Measurements from ENCODE around the gene ATP6V1E1. TPM values are rescaled to one million over a fixed set of nuclear protein-coding genes. Genes with fewer than 3 reads are reported as not detected.

The ATP6V1E1 gene
- total RNA-seq, 1 experiment from 2014 or later: 89.2 TPM

GRCh38 chr22:17601031-17601430, 27.5 kb downstream of the ATP6V1E1 start:
- H4K5ac ChIP-seq (ENCODE audit: insufficient read length, low read depth, low read length): no peak overlapping the region
- H2AK5ac ChIP-seq (ENCODE audit: insufficient read length, low read length): no peak overlapping the region
- H4K20me1 ChIP-seq (ENCODE audit: control insufficient read depth, insufficient read depth, insufficient read length): no peaks in the 10 kb centered on the region
- no peak overlapping the region for H3K4me2 ChIP-seq (ENCODE audit: insufficient read depth, insufficient read length, low read length)
- H4K8ac ChIP-seq (replicated peaks; ENCODE audit: insufficient read length, low read depth, low read length): no peak overlapping the region
- H2BK5ac ChIP-seq (ENCODE audit: insufficient read length, low read length): no peak overlapping the region
- no peak overlapping the region for H2BK20ac ChIP-seq (ENCODE audit: low read depth, low read length, poor library complexity, severe bottlenecking)
- no peak for TF ChIP-seq CTCF (conservative IDR thresholded peaks at IDR 0.05)
- no peak overlapping the region for H2BK120ac ChIP-seq (ENCODE audit: low read depth, low read length, poor library complexity, severe bottlenecking)
- H3K14ac ChIP-seq (ENCODE audit: insufficient read depth, low read length): no peak overlapping the region
- no peaks in the 10 kb centered on the region for H3K79me1 ChIP-seq (ENCODE audit: insufficient read depth, low read depth, low read length, poor library complexity, severe bottlenecking)
- H3K4me1 ChIP-seq (ENCODE audit: insufficient read depth, low read length): no peaks in the 10 kb centered on the region
- Mint-ChIP-seq H3K9me3 (no peaks in the 10 kb centered on the region), H3K27me3 (ENCODE audit: low read depth) (no peaks in the 10 kb centered on the region), H3K4me1 (no peaks in the 10 kb centered on the region), H3K4me3 (no peak overlapping the region), H3K27ac (0 out of 7 replicates have a peak overlapping the region, but pooled peaks of 1 of the 3 experiments have one; percentile 18), H3K36me3 (ENCODE audit: insufficient read depth in 1 of 3, low read depth in 3 of 3) (peaks cover 23 to 54% (median 50%) of the 10 kb centered on the region in 3 experiments)
- no peak overlapping the region for H2BK12ac ChIP-seq (ENCODE audit: insufficient read length, low read depth, low read length)
- no peak overlapping the region for H3K27ac ChIP-seq (ENCODE audit: insufficient read length, low read depth, low read length)
- H2AFZ ChIP-seq (ENCODE audit: low read length): no peak overlapping the region
- no peaks in the 10 kb centered on the region for H3K79me2 ChIP-seq (ENCODE audit: insufficient read depth, low read length)
- DNase-seq: no peak
- no peaks in the 10 kb centered on the region for H3K27me3 ChIP-seq (ENCODE audit: insufficient read depth, low read length)
- no peak overlapping the region for H3T11ph ChIP-seq (ENCODE audit: low read length)
- H3K9me3 ChIP-seq (ENCODE audit: control insufficient read depth, low read depth, low read length): no peaks in the 10 kb centered on the region
- H2BK15ac ChIP-seq (ENCODE audit: low read depth, low read length): no peak overlapping the region
- no CpG with 5 or more reads among the region's 3 CpGs for WGBS (ENCODE audit: extremely low coverage, insufficient read length, low lambda C conversion rate)
- no peak overlapping the region for H3K18ac ChIP-seq (ENCODE audit: insufficient read length, low read depth, low read length)
- no peak overlapping the region for H4K91ac ChIP-seq (ENCODE audit: insufficient read length, low read depth, low read length)
- H3K23me2 ChIP-seq (ENCODE audit: insufficient read length, low read depth, low read length, poor library complexity, severe bottlenecking): no peaks in the 10 kb centered on the region
- no peak overlapping the region for H3K4ac ChIP-seq (ENCODE audit: low read depth, low read length)
- no peak overlapping the region for H3K9ac ChIP-seq (ENCODE audit: extremely low read depth, insufficient read length, low read length)
- H3K23ac ChIP-seq (ENCODE audit: insufficient read length, low read depth, low read length): no peak overlapping the region
- H3K56ac ChIP-seq (ENCODE audit: insufficient read length, low read depth, low read length): no peak overlapping the region
